Raji (cell line): Measurements from ENCODE around the gene LITAF.

Experiments
- POLR2A ChIP-seq: IDR thresholded peaks from 2 replicates; pipeline ENCODE4 v1.6.1; 2011; ENCODE audit warnings: low read depth, low read length, control low read depth; ENCODE audit not compliant: insufficient read depth

Gene LITAF

GRCh38 chr16:11625769-11626168 lies 39.0 kb upstream of the LITAF start:
- no peak for TF ChIP-seq POLR2A

GRCh38 chr16:11624636-11625607 lies 38.2 kb upstream of the LITAF start:
- TF ChIP-seq POLR2A = no peak

- peak; percentile 54; the same call in 1 of the 2 replicates for TF ChIP-seq POLR2A
Measured at GRCh38 chr16:11624205-11624604, 37.5 kb upstream of the LITAF start.

GRCh38 chr16:11621920-11622651 lies 35.4 kb upstream of the LITAF start:
- TF ChIP-seq POLR2A = peak; percentile 59

GRCh38 chr16:11621539-11621919 lies 34.8 kb upstream of the LITAF start:
- TF ChIP-seq POLR2A = no peak

GRCh38 chr16:11620243-11621003 lies 33.7 kb upstream of the LITAF start:
- no peak for TF ChIP-seq POLR2A

- TF ChIP-seq POLR2A = no peak
Measured at GRCh38 chr16:11619327-11619851, 32.7 kb upstream of the LITAF start.

- no peak for TF ChIP-seq POLR2A
Measured at GRCh38 chr16:11618107-11618717, 31.5 kb upstream of the LITAF start.

- TF ChIP-seq POLR2A = no peak
Measured at GRCh38 chr16:11615748-11616447, 29.2 kb upstream of the LITAF start.

- no peak for TF ChIP-seq POLR2A
Measured at GRCh38 chr16:11614587-11615175, 28.0 kb upstream of the LITAF start.

GRCh38 chr16:11613381-11614303 lies 26.9 kb upstream of the LITAF start:
- TF ChIP-seq POLR2A = no peak

- TF ChIP-seq POLR2A = no peak
Measured at GRCh38 chr16:11612665-11613025, 25.9 kb upstream of the LITAF start.

- TF ChIP-seq POLR2A = no peak
Measured at GRCh38 chr16:11611871-11612664, 25.3 kb upstream of the LITAF start.
